T-helper 17 cell (primary cell): ENCODE measurements around the gene HBD. TPM values are rescaled to one million over a fixed set of nuclear protein-coding genes. Genes with fewer than 3 reads are reported as not detected.

Source experiments
- ATAC-seq: fragments of 150-1000 bp; cut with Tn5 transposase; 2 replicates; pipeline ENCODE4 v1.10.0; 2021; ENCODE audit warnings: mild to moderate bottlenecking, moderate library complexity
- DNase-seq, 3 donors: peaks; one replicate each; pipeline versions ENCODE4 v3.0.0 to v3.0.0-alpha.2; 2020 to 2021
- H3K9me3 ChIP-seq: one replicate; pipeline ENCODE4 v1.7.0; 2013; ENCODE audit warnings: low read length, mild to moderate bottlenecking; ENCODE audit not compliant: control insufficient read depth, poor library complexity, severe bottlenecking
- H3K27ac Mint-ChIP-seq: one replicate; pipeline ENCODE4 v1.8.0; 2022; ENCODE audit warnings: mild to moderate bottlenecking, moderate library complexity, mixed read lengths
- H3K27me3 Mint-ChIP-seq: one replicate; pipeline ENCODE4 v1.8.0; 2022; ENCODE audit warnings: mixed read lengths
- H3K36me3 Mint-ChIP-seq: one replicate; pipeline ENCODE4 v1.8.0; 2022; ENCODE audit warnings: low read depth, mixed read lengths
- H3K4me1 Mint-ChIP-seq: one replicate; pipeline ENCODE4 v1.8.0; 2022; ENCODE audit warnings: mild to moderate bottlenecking, mixed read lengths
- H3K4me3 Mint-ChIP-seq: one replicate; pipeline ENCODE4 v1.8.0; 2022; ENCODE audit warnings: mild to moderate bottlenecking, moderate library complexity, mixed read lengths
- total RNA-seq, 4 donors: library from RNA in 2 of 4; stranded (reverse) in 2 of 4; gene quantifications; one replicate each; pipeline ENCODE4 v1.2.3 and lab custom pipeline; 2022 to 2026

Gene HBD
- total RNA-seq, 2 donors from 2014 or later, result 1.0 TPM; not detected in 1

DNA sequence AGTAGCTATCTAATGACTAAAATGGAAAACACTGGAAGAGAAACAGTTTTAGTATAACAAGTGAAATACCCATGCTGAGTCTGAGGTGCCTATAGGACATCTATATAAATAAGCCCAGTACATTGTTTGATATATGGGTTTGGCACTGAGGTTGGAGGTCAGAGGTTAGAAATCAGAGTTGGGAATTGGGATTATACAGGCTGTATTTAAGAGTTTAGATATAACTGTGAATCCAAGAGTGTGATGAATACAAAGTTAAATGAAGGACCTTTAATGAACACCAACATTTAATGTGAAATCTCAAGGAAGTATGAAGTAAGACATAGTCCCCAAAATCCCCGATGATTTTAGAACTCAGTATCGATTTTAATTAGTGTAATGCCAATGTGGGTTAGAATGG, 3.1 kb upstream of the HBD start:
- no peaks in the 10 kb centered on the region for H3K36me3 Mint-ChIP-seq
- H3K9me3 ChIP-seq, result no peaks in the 10 kb centered on the region
- ATAC-seq, result no peak
- peaks cover 19% of the 10 kb centered on the region for H3K27me3 Mint-ChIP-seq
- no peak overlapping the region for H3K27ac Mint-ChIP-seq
- peaks cover 5% of the 10 kb centered on the region for H3K4me1 Mint-ChIP-seq
- DNase-seq, result no peak
- no peak overlapping the region for H3K4me3 Mint-ChIP-seq

DNA sequence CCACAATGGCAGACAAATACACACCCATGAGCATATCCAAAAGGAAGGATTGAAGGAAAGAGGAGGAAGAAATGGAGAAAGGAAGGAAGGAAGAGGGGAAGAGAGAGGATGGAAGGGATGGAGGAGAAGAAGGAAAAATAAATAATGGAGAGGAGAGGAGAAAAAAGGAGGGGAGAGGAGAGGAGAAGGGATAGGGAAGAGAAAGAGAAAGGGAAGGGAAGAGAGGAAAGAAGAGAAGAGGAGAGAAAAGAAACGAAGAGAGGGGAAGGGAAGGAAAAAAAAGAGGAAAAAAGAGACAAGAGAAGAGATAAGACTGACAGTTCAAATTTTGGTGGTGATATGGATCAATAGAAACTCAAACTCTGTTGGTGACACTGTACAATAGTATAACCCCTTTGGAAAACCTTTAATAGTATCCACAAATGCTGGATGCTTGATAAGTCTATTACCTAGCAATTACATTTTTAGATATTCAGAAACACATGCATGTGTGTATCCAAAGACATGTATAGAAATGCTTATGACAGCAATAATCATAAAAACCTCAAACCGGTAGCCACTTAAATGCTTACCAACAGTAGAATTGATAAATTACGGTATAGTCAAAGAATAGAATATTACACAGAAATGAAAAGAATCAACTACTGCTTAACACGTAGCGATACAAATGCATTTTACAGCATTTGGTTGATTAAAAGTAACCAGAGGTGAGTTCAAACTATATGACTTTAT, 1.2 kb upstream of the HBD start:
- Mint-ChIP-seq H3K36me3 (no peaks in the 10 kb centered on the region), H3K27me3 (peaks cover 16% of the 10 kb centered on the region), H3K4me3 (no peak overlapping the region), H3K27ac (no peak overlapping the region), H3K4me1 (peaks cover 5% of the 10 kb centered on the region)
- no peak for DNase-seq
- no peak for ATAC-seq
- H3K9me3 ChIP-seq, result no peaks in the 10 kb centered on the region

DNA sequence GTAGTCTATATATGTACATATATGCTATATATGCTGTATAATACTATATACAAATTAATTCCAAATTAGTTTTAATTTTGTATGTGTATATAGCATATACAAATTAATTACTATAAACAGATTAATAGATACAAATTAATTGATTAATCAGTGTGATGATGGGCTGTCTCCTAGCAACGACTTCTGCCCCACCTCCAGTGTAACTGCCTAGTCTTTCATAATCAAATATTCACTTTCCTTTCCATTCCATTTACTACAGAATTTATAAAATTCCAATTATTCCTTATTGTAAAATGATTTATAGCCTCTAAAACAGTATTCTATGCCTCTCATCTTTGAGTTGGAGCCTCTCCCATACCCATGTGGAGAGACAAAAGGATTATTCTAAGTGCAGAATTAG, 976 bp downstream of the HBD start:
- Mint-ChIP-seq H3K27ac (no peak overlapping the region), H3K4me3 (no peak overlapping the region), H3K4me1 (peaks cover 5% of the 10 kb centered on the region), H3K27me3 (peaks cover 18% of the 10 kb centered on the region), H3K36me3 (no peaks in the 10 kb centered on the region)
- H3K9me3 ChIP-seq, result no peaks in the 10 kb centered on the region
- no peak for DNase-seq
- ATAC-seq, result no peak

DNA sequence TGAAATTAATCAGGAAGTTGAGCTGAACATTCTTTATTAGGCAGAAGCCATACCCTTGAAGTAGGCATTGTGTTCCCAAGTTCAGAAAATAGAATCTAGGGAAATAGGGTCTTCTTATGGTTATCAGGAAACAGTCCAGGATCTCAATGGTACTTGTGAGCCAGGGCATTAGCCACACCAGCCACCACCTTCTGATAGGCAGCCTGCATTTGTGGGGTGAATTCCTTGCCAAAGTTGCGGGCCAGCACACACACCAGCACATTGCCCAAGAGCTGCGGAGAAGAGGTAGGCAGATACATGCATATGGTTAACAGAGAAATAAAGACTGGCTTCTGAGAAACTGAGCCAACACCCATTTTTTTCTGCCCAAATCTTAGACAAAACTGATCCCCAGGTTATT, 1.5 kb downstream of the HBD start:
- H3K27ac Mint-ChIP-seq, result no peak overlapping the region
- H3K27me3 Mint-ChIP-seq, result peaks cover 23% of the 10 kb centered on the region
- H3K4me1 Mint-ChIP-seq, result peaks cover 5% of the 10 kb centered on the region
- ATAC-seq (no peak), DNase-seq (no peak)
- H3K36me3 Mint-ChIP-seq, result no peaks in the 10 kb centered on the region
- H3K9me3 ChIP-seq, result no peaks in the 10 kb centered on the region
- H3K4me3 Mint-ChIP-seq, result no peak overlapping the region

DNA sequence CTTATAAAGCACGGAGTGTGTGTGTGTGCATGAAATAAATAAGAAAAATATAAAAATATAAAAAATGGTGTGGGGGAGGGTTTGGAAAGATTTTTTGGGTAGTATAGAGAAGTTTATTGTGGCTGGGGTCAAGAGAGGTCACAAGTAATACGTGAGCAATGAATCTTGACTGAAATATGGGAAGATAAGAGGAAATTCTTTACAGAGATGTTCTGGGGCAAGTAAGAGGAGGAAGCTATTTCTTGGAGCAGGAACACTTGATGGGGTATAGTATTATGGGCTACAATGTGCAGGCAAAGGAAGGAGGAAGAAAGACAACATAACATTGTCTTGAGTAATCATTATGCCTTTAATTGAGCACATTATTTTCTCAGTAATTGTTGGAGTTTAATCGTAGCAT, 2.1 kb downstream of the HBD start:
- Mint-ChIP-seq H3K4me3 (no peak overlapping the region), H3K4me1 (peaks cover 5% of the 10 kb centered on the region), H3K36me3 (no peaks in the 10 kb centered on the region)

DNA sequence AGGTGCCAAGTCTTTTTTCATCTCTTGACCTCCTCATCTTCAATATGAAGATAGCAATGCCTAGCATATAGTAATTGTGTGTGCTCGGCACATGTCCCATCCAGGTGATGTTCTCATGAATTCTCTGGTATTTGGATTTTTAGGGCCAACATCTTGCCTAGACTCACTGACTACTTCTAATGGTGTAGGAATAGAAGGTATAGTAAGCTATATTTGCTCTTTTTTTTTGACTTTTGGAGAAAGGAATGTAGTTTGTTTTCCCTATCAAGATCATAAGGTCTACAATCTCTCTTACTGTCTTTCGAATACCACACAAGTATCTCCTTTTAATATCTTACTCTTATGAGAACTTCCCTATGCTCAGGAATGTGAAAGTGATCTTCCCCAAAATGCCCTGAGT, 3.2 kb downstream of the HBD start:
- no peak for DNase-seq
- Mint-ChIP-seq H3K4me1 (peaks cover 5% of the 10 kb centered on the region), H3K36me3 (no peaks in the 10 kb centered on the region), H3K27me3 (peaks cover 20% of the 10 kb centered on the region), H3K4me3 (no peak overlapping the region), H3K27ac (no peak overlapping the region)
- ATAC-seq, result no peak
- no peaks in the 10 kb centered on the region for H3K9me3 ChIP-seq

More for the DNA sequence above, 2.1 kb downstream of the HBD start:
- DNase-seq (no peak), ATAC-seq (no peak)
- Mint-ChIP-seq H3K27me3 (peaks cover 24% of the 10 kb centered on the region), H3K27ac (no peak overlapping the region)
- no peaks in the 10 kb centered on the region for H3K9me3 ChIP-seq

DNA sequence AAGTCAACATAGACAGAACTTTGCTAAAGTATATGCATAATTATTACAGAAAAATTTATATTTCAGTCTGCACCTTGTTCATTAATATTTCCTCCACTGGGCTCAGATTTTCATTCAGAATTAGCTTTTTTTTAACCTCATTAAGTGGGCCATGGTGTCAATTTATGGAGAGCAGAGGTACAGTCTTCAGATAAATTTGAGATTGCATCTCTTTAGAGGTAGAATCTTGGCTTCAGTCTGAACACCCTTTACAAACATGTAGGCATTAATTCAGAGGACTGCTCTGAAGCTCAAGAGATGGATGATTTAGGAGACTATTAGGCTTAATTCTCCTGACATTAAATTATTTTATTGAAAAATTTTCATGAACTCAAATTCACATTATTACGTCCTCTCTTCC, 4.0 kb downstream of the HBD start:
- peaks cover 15% of the 10 kb centered on the region for H3K27me3 Mint-ChIP-seq
- no peaks in the 10 kb centered on the region for H3K9me3 ChIP-seq
- H3K4me1 Mint-ChIP-seq, result peaks cover 5% of the 10 kb centered on the region
- H3K36me3 Mint-ChIP-seq, result no peaks in the 10 kb centered on the region
- DNase-seq (no peak), ATAC-seq (no peak)
- no peak overlapping the region for H3K4me3 Mint-ChIP-seq
- no peak overlapping the region for H3K27ac Mint-ChIP-seq

DNA sequence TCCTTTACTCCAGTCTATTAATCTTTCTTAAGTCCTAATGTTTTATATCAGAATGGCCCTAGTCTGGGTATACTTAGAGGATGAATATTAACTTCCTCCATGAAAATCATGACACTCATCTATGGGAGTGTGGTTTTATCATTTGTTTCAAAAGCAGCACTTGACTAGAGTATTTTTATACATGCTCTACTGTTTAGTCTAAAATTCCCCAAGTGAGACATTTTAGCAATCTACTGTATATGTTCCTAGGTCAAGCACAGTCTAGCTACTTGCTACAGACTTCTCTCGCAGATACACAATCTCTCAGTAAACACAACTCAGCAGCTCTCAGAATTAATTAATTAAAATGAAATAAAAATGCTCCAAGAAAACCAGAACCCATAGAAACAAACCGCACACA, 4.5 kb downstream of the HBD start:
- Mint-ChIP-seq H3K27me3 (peaks cover 15% of the 10 kb centered on the region), H3K36me3 (no peaks in the 10 kb centered on the region), H3K4me1 (peaks cover 5% of the 10 kb centered on the region), H3K4me3 (no peak overlapping the region), H3K27ac (no peak overlapping the region)
- H3K9me3 ChIP-seq, result no peaks in the 10 kb centered on the region
- ATAC-seq (no peak), DNase-seq (no peak)

DNA sequence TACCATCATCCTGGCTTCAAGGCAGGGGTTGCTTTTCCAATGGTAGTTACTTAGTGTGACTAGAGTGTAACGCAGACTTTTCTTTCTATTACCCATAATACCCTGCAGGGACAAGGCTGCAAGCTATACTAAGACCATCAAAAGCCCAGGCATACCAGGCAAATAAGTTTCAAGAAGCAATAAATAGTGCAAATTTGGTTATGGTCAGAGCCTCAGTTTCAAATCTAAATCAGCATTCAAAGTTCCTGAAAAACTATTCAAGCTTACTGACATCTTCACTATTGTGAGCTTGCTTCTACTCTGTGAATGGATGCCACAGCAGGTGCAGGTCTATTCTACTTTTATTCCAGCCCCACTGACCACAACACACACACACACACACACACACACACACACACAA, 4.9 kb downstream of the HBD start:
- Mint-ChIP-seq H3K4me1 (peaks cover 2% of the 10 kb centered on the region), H3K27me3 (peaks cover 15% of the 10 kb centered on the region), H3K4me3 (no peak overlapping the region), H3K36me3 (no peaks in the 10 kb centered on the region), H3K27ac (no peak overlapping the region)
- no peaks in the 10 kb centered on the region for H3K9me3 ChIP-seq
- ATAC-seq (no peak), DNase-seq (no peak)

DNA sequence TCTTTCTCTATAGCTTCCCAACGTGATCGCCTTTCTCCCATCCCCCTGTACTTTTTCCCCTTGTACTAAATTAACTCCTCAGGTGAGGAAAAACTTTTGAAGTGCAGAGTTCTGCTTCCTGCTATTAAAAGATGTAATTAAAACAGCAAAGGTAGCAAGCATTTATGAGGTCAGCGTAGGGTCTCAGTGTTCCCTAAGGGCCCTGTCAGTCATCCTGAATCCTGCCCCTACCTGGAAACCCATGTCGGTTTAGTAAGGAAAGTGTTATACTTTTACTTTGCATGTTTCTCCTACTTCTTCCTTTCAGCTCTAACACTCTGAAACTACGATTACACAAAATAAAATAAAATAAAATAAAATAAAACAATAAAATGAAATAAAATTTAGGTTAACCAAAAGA, 6.2 kb downstream of the HBD start:
- no peak for DNase-seq
- no peak for ATAC-seq

DNA sequence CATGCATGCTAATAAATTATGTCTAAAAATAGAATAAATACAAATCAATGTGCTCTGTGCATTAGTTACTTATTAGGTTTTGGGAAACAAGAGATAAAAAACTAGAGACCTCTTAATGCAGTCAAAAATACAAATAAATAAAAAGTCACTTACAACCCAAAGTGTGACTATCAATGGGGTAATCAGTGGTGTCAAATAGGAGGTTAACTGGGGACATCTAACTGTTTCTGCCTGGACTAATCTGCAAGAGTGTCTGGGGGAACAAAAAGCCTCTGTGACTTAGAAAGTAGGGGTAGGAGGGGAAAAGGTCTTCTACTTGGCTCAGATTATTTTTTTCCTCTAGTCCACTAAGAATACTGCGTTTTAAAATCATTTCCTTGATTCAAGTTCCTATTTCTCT, 6.6 kb downstream of the HBD start:
- no peaks in the 10 kb centered on the region for H3K9me3 ChIP-seq
- ATAC-seq, result no peak
- no peak for DNase-seq
- H3K27me3 Mint-ChIP-seq, result peaks cover 15% of the 10 kb centered on the region
- H3K4me1 Mint-ChIP-seq, result no peaks in the 10 kb centered on the region
- H3K36me3 Mint-ChIP-seq, result no peaks in the 10 kb centered on the region
- H3K27ac Mint-ChIP-seq, result no peak overlapping the region
- no peak overlapping the region for H3K4me3 Mint-ChIP-seq

More for the DNA sequence above, 6.2 kb downstream of the HBD start:
- no peaks in the 10 kb centered on the region for H3K9me3 ChIP-seq
- Mint-ChIP-seq H3K27me3 (peaks cover 15% of the 10 kb centered on the region), H3K4me1 (no peaks in the 10 kb centered on the region), H3K4me3 (no peak overlapping the region), H3K36me3 (no peaks in the 10 kb centered on the region), H3K27ac (no peak overlapping the region)

DNA sequence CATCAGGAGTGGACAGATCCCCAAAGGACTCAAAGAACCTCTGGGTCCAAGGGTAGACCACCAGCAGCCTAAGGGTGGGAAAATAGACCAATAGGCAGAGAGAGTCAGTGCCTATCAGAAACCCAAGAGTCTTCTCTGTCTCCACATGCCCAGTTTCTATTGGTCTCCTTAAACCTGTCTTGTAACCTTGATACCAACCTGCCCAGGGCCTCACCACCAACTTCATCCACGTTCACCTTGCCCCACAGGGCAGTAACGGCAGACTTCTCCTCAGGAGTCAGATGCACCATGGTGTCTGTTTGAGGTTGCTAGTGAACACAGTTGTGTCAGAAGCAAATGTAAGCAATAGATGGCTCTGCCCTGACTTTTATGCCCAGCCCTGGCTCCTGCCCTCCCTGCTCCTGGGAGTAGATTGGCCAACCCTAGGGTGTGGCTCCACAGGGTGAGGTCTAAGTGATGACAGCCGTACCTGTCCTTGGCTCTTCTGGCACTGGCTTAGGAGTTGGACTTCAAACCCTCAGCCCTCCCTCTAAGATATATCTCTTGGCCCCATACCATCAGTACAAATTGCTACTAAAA, 7.5 kb downstream of the HBD start, which contains the start of gene HBB:
Gene HBB, minus strand, starts transcription at position 340 of the 579 bp plus-strand sequence. Its CDS starts 50 bp downstream, at position 290.
- H3K9me3 ChIP-seq, result no peaks in the 10 kb centered on the region
- ATAC-seq (no peak), DNase-seq (no peak)
- Mint-ChIP-seq H3K27me3 (peaks cover 15% of the 10 kb centered on the region), H3K36me3 (no peaks in the 10 kb centered on the region), H3K4me1 (no peaks in the 10 kb centered on the region), H3K4me3 (no peak within 1 kb of the TSS), H3K27ac (no peak within 1 kb of the TSS)

DNA sequence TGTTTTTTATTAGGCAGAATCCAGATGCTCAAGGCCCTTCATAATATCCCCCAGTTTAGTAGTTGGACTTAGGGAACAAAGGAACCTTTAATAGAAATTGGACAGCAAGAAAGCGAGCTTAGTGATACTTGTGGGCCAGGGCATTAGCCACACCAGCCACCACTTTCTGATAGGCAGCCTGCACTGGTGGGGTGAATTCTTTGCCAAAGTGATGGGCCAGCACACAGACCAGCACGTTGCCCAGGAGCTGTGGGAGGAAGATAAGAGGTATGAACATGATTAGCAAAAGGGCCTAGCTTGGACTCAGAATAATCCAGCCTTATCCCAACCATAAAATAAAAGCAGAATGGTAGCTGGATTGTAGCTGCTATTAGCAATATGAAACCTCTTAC, 8.8 kb downstream of the HBD start:
- peaks cover 8% of the 10 kb centered on the region for H3K27me3 Mint-ChIP-seq
- no peak for DNase-seq
- H3K4me3 Mint-ChIP-seq, result no peak overlapping the region
- H3K36me3 Mint-ChIP-seq, result no peaks in the 10 kb centered on the region
- ATAC-seq, result no peak
- no peaks in the 10 kb centered on the region for H3K9me3 ChIP-seq
- H3K27ac Mint-ChIP-seq, result no peak overlapping the region
- no peaks in the 10 kb centered on the region for H3K4me1 Mint-ChIP-seq
